Left lung (tissue), 10 donors: ENCODE results near the gene E4F1. TPM values are rescaled to one million over a fixed set of nuclear protein-coding genes. Genes with fewer than 3 reads are reported as not detected.

Source experiments
- ATAC-seq: fragments of 200-7000 bp; cut with Tn5 transposase; one replicate; pipeline ENCODE4 v1.9.1; 2020; ENCODE audit warnings: moderate library complexity
- DNase-seq, 4 donors: peaks; one replicate each; pipeline ENCODE4 v3.0.0-alpha.2; 2013 to 2020
- H3K27ac ChIP-seq, 2 donors: fragments of 200-600 bp; sonication (generic) in 1 of 2; one replicate each; pipeline versions ENCODE4 v1.5.0 to v1.8.0; 2020 to 2021
- H3K27me3 ChIP-seq, 2 donors: fragments of 200-600 bp; sonication (generic) in 1 of 2; one replicate each; pipeline versions ENCODE4 v1.5.0 to v1.8.0; 2020 to 2021
- H3K36me3 ChIP-seq, 2 donors: fragments of 200-600 bp; sonication (generic) in 1 of 2; one replicate each; pipeline versions ENCODE4 v1.5.0 to v1.8.0; 2020 to 2021
- H3K4me1 ChIP-seq, 2 donors: fragments of 200-600 bp; one replicate each; pipeline ENCODE4 v1.8.0; 2021
- H3K4me3 ChIP-seq, 2 donors: fragments of 200-600 bp; sonication (generic) in 1 of 2; one replicate each; pipeline versions ENCODE4 v1.5.0 to v1.8.0; 2020 to 2021; ENCODE audit warnings: mild to moderate bottlenecking in 1 of 2
- H3K9me3 ChIP-seq, 2 donors: fragments of 200-600 bp; sonication (generic) in 1 of 2; one replicate each; pipeline versions ENCODE4 v1.5.0 to v1.8.0; 2020 to 2021
- CTCF ChIP-seq, 2 donors: fragments of 200-600 bp; sonication (generic) in 1 of 2; IDR thresholded peaks; one replicate each; pipeline versions ENCODE4 v1.5.0 to v1.8.0; 2021; ENCODE audit warnings: antibody characterized with exemption in 2 of 2
- intact Hi-C, 2 donors: fragments of 100-400 bp; cut with DNase I; formaldehyde crosslinking; loops; one replicate each; pipeline versions ENCODE4 v1.11.2 to v1.14.2; 2022
- polyA plus RNA-seq, 6 donors: library from polyadenylated mRNA; unstranded; fragments of 120-200 nt; gene quantifications; one replicate each; pipeline ENCODE4 v1.2.1, GENCODE V29; 2013; ENCODE audit not compliant: insufficient read length in 6 of 6
- total RNA-seq, 2 donors: library from RNA; stranded (reverse); fragmentation: NEBNext Ultra II Directional; extraction: Animal tissue kit (Norgen Biotek cat#: 25700); gene quantifications; one replicate each; pipeline ENCODE4 v1.2.1, GENCODE V29; 2021
- donor health status: DM: no; HTN: yes; CAD: no.
- donor health status: DM: no; HTN: no; CAD: no.

E4F1 gene
- total and polyA plus RNA-seq, 8 donors: 12.7 to 22.6 (median 17.0) TPM

DNA sequence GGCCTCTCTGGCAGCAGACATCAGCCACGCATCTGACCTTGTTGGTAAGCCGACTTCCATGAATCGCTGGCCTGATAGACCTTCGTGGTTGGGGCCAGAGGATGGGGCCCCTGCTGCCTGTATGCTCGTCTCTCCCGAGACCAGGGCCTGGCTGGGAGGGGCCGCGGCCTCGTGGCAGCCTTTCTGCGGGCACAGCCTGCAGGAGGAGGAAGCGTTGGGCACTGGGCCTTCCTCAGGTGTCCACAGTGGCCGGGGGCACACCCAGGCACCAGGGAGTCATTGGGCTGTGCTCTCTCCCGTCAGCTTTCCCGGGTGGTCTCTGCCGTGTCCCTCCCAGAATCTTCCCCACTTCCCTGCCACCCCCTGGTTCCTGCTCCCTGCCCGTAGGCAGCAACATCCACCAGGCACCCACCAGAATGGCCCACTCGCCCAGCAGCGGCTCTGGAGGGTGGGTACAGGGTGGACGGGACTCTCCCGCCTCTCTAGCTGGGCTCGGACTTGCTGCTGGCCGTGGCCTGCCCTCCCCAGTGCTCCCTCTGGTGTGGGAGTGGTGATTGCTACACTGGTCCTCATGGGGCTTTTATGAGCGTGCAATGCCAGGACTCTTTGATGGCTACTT, 6.3 kb downstream of the E4F1 start:
- intact Hi-C loops: no loop called here
- peaks cover 0 to 69% of the 10 kb centered on the region in 2 donors for H3K36me3 ChIP-seq
- TF ChIP-seq CTCF (IDR thresholded peaks at IDR 0.05): no peak

GRCh38 chr16:2230376-2230775, 7.0 kb downstream of the E4F1 start:
- Histone ChIP-seq H3K36me3 (peaks cover 0 to 76% of the 10 kb centered on the region in 2 donors), H3K9me3 (no peaks in the 10 kb centered on the region), H3K4me3 (no peak overlapping the region), H3K27me3 (peaks cover 0 to 2% of the 10 kb centered on the region in 2 donors), H3K27ac (no peak overlapping the region), H3K4me1 (peaks cover 0 to 13% of the 10 kb centered on the region in 2 donors)
- TF ChIP-seq CTCF (IDR thresholded peaks at IDR 0.05): no peak
- ATAC-seq (no peak), DNase-seq (no peak)
- intact Hi-C loops: no loop called here

More for the DNA sequence above, 6.3 kb downstream of the E4F1 start:
- no peak overlapping the region for H3K27ac ChIP-seq
- H3K4me1 ChIP-seq: peaks cover 3 to 20% of the 10 kb centered on the region in 2 donors
- H3K27me3 ChIP-seq: no peaks in the 10 kb centered on the region
- no peak overlapping the region for H3K4me3 ChIP-seq
- ATAC-seq (no peak), DNase-seq (no peak)
- no peaks in the 10 kb centered on the region for H3K9me3 ChIP-seq

GRCh38 chr16:2231016-2231931, 7.9 kb downstream of the E4F1 start:
- H3K36me3 ChIP-seq: peaks cover 0 to 85% of the 10 kb centered on the region in 2 donors
- TF ChIP-seq CTCF (IDR thresholded peaks at IDR 0.05): no peak
- intact Hi-C loops: no loop called here

DNA sequence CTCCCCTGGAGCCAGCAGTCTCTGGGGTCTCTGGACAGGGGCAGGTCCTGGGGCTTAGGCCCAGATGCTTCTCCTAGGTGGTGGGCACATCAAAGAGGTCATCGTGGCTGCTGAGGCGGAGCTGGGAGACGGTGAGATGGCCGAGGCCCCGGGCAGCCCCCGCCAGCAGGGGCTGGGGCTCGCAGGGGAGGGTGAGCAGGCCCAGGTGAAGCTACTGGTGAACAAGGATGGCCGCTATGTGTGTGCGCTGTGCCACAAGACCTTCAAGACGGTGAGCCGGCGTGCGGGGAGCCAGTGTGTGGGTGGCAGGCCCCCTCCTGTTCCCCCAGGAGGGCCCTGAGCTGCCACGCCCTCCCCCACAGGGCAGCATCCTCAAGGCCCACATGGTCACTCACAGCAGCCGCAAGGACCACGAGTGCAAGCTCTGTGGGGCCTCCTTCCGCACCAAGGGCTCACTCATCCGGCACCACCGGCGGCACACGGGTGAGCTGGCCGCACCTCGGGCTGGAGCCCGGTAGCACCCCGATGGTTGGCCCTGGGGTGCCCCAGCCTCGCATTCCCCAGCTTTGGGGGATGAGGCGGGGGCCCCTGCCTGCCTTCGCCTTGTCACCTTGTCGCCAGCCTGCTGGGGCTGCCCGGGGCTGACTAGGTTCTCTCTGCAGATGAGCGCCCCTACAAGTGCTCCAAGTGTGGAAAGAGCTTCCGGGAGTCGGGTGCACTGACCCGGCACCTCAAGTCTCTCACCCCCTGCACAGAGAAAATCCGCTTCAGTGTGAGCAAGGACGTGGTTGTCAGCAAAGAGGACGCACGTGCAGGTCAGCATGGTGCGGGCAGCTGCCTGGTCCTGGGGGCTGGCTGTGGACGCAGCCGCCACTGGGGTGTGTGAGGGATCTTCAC, 9.0 kb downstream of the E4F1 start:
- H3K27me3 ChIP-seq: peaks cover 8 to 21% of the 10 kb centered on the region in 2 donors
- no peaks in the 10 kb centered on the region for H3K9me3 ChIP-seq
- intact Hi-C loops: no loop called here
- H3K4me1 ChIP-seq: peaks cover 12 to 17% of the 10 kb centered on the region in 2 donors
- no peak overlapping the region for H3K27ac ChIP-seq
- ATAC-seq: no peak
- no peak overlapping the region for H3K4me3 ChIP-seq
- no peak for DNase-seq
- H3K36me3 ChIP-seq: peaks cover 0 to 85% of the 10 kb centered on the region in 2 donors
- no peak for TF ChIP-seq CTCF (IDR thresholded peaks at IDR 0.05)

More at GRCh38 chr16:2231016-2231931, 7.9 kb downstream of the E4F1 start:
- Histone ChIP-seq H3K4me1 (peaks cover 2 to 11% of the 10 kb centered on the region in 2 donors), H3K4me3 (no peak overlapping the region), H3K27ac (no peak overlapping the region), H3K27me3 (peaks cover 0 to 11% of the 10 kb centered on the region in 2 donors), H3K9me3 (no peaks in the 10 kb centered on the region)
- DNase-seq (no peak), ATAC-seq (no peak)
